Measurements from ENCODE around the gene LRRC8E.

LRRC8E gene

GRCh38 chr19:7933411-7933810 lies 45.1 kb downstream of the LRRC8E start:
- DNase-seq (ENCODE audit: extremely low read depth, low read depth): no peak
- no peak overlapping the region for H3K4me3 ChIP-seq (replicated peaks; ENCODE audit: low read depth, low read length)
- peak; percentile 45 for TF ChIP-seq CTCF (IDR thresholded peaks at IDR 0.05; ENCODE audit: low read depth, low read length, missing control alignments)

GRCh38 chr19:7933828-7934725 lies 45.8 kb downstream of the LRRC8E start:
- TF ChIP-seq CTCF (IDR thresholded peaks at IDR 0.05; ENCODE audit: low read depth, low read length, missing control alignments): no peak
- no peak overlapping the region for H3K4me3 ChIP-seq (replicated peaks; ENCODE audit: low read depth, low read length)
- DNase-seq (ENCODE audit: extremely low read depth, low read depth): no peak

- no peak for TF ChIP-seq CTCF (IDR thresholded peaks at IDR 0.05; ENCODE audit: low read depth, low read length, missing control alignments)
- no peak for DNase-seq (ENCODE audit: extremely low read depth, low read depth)
- no peak overlapping the region for H3K4me3 ChIP-seq (replicated peaks; ENCODE audit: low read depth, low read length)
Observed at GRCh38 chr19:7934766-7935165, 46.5 kb downstream of the LRRC8E start.

- TF ChIP-seq CTCF (IDR thresholded peaks at IDR 0.05; ENCODE audit: low read depth, low read length, missing control alignments): no peak
- no peak overlapping the region for H3K4me3 ChIP-seq (replicated peaks; ENCODE audit: low read depth, low read length)
- no peak for DNase-seq (ENCODE audit: extremely low read depth, low read depth)
Observed at GRCh38 chr19:7940841-7941240, 52.5 kb downstream of the LRRC8E start.

GRCh38 chr19:7941895-7942596 lies 53.7 kb downstream of the LRRC8E start:
- H3K4me3 ChIP-seq (replicated peaks; ENCODE audit: low read depth, low read length): peak overlapping the region; percentile 96
- no peak for TF ChIP-seq CTCF (IDR thresholded peaks at IDR 0.05; ENCODE audit: low read depth, low read length, missing control alignments)
- no peak for DNase-seq (ENCODE audit: extremely low read depth, low read depth)

- no peak for TF ChIP-seq CTCF (IDR thresholded peaks at IDR 0.05; ENCODE audit: low read depth, low read length, missing control alignments)
- H3K4me3 ChIP-seq (replicated peaks; ENCODE audit: low read depth, low read length): peak overlapping the region; percentile 96
- DNase-seq (ENCODE audit: extremely low read depth, low read depth): no peak
Observed at GRCh38 chr19:7942981-7943443, 54.7 kb downstream of the LRRC8E start.
